Daoy (cell line): Measurements from ENCODE around the gene SPATA24. TPM values are rescaled to one million over a fixed set of nuclear protein-coding genes. Genes with fewer than 3 reads are reported as not detected.

Experiments
- total RNA-seq: library from RNA; depleted of rRNA; stranded (reverse); fragments of >200 nt; shearing (Covaris generic); gene quantifications from 2 replicates; pipeline ENCODE4 v1.2.3, GENCODE V29; 2014; rRNA removed

Gene SPATA24
- total RNA-seq, 1 experiment from 2014 or later = 4.9 TPM

Other genes starting within 250 kb of the SPATA24 start
- gene SIL1, start 205.7 kb downstream of the SPATA24 start, total RNA-seq = 28.7 and 47.5 TPM in 2 replicates
- 333 and 391 TPM in 2 replicates for gene MATR3, start 110.3 kb downstream of the SPATA24 start, total RNA-seq
- gene PAIP2, start 62.2 kb downstream of the SPATA24 start, total RNA-seq = 94.9 and 102 TPM in 2 replicates
- gene SLC23A1, start 20.8 kb downstream of the SPATA24 start, total RNA-seq = not detected in 2 replicates
- gene MZB1, start 14.2 kb downstream of the SPATA24 start, total RNA-seq = not detected in 2 replicates
- 0.09 and 0.17 TPM in 2 replicates for gene PROB1, start 9.0 kb downstream of the SPATA24 start, total RNA-seq
- 5.6 and 11.8 TPM in 2 replicates for gene DNAJC18, start 35.4 kb upstream of the SPATA24 start, total RNA-seq
- 0.23 and 2.4 TPM in 2 replicates for gene ECSCR, start 58.7 kb upstream of the SPATA24 start, total RNA-seq
- not detected in 2 replicates for gene SMIM33, start 66.9 kb upstream of the SPATA24 start, total RNA-seq
- 8.2 and 9.0 TPM in 2 replicates for gene STING1, start 78.7 kb upstream of the SPATA24 start, total RNA-seq
- 99.5 and 140 TPM in 2 replicates for gene UBE2D2, start 157.2 kb upstream of the SPATA24 start, total RNA-seq
- 199 and 205 TPM in 2 replicates for gene CXXC5, start 244.3 kb upstream of the SPATA24 start, total RNA-seq